SK-N-SH treated with all-trans-retinoic acid at 6 μM for 48 hours (cell line): ENCODE measurements around the gene PPP1R26.
"Not testable (repeated sequence)": the region's sequence is repeated elsewhere in the genome, so short reads cannot be mapped to it uniquely, and the experiment has no call there.

Experiments
- ATAC-seq: fragments of 200-7000 bp; cut with Tn5 transposase; 3 replicates; pipeline ENCODE4 v1.9.1; 2020; ENCODE audit warnings: mild to moderate bottlenecking, moderate library complexity
- ARNTL ChIP-seq: fragments of 450-650 bp; formaldehyde crosslinking; IDR thresholded peaks from 2 replicates; pipeline ENCODE4 v1.5.0; 2020; ENCODE audit warnings: low read depth, mild to moderate bottlenecking, moderate library complexity, borderline replicate concordance
- BACH2 ChIP-seq: fragments of 250-450 bp; sonication (Bioruptor Pico); IDR thresholded peaks from 2 replicates; pipeline ENCODE4 v1.9.0; 2021; ENCODE audit warnings: mild to moderate bottlenecking, borderline replicate concordance
- CSDC2 ChIP-seq: fragments of 250-450 bp; sonication (Bioruptor Pico); IDR thresholded peaks from 2 replicates; pipeline ENCODE4 v1.5.0; 2020; ENCODE audit warnings: mild to moderate bottlenecking, moderate library complexity
- PPARA ChIP-seq: fragments of 250-450 bp; sonication (Bioruptor Pico); IDR thresholded peaks from 2 replicates; pipeline ENCODE4 v1.5.0; 2020; ENCODE audit warnings: mild to moderate bottlenecking, borderline replicate concordance
- TOX ChIP-seq: fragments of 250-450 bp; sonication (Bioruptor Pico); IDR thresholded peaks from 2 replicates; pipeline ENCODE4 v1.8.0; 2021; ENCODE audit warnings: mild to moderate bottlenecking, moderate library complexity, borderline replicate concordance
- ZC3H10 ChIP-seq: fragments of 250-450 bp; sonication (Bioruptor Pico); IDR thresholded peaks from 2 replicates; pipeline ENCODE4 v1.5.1; 2021; ENCODE audit warnings: mild to moderate bottlenecking, moderate library complexity
- ZFP3 ChIP-seq: fragments of 250-450 bp; sonication (Bioruptor Pico); IDR thresholded peaks from 2 replicates; pipeline ENCODE4 v1.5.0; 2020; ENCODE audit warnings: mild to moderate bottlenecking, moderate library complexity
- ZFP30 ChIP-seq: fragments of 450-650 bp; formaldehyde crosslinking; IDR thresholded peaks from 2 replicates; pipeline ENCODE4 v1.5.0; 2022; ENCODE audit warnings: mild to moderate bottlenecking, moderate library complexity
- ZNF565 ChIP-seq: fragments of 450-650 bp; formaldehyde crosslinking; conservative IDR thresholded peaks from 2 replicates; pipeline ENCODE4 v1.5.0; 2020; ENCODE audit warnings: low read depth, mild to moderate bottlenecking, moderate library complexity
- TF ChIP-seq, protein P1 (sequence below): fragments of 250-450 bp; sonication (Bioruptor Pico); IDR thresholded peaks from 2 replicates; pipeline ENCODE4 v1.5.1; 2021; ENCODE audit warnings: mild to moderate bottlenecking, moderate library complexity
- TF ChIP-seq, protein P2 (sequence below): fragments of 250-450 bp; sonication (Bioruptor Pico); IDR thresholded peaks from 2 replicates; pipeline ENCODE4 v1.8.0; 2021; ENCODE audit warnings: low read depth, mild to moderate bottlenecking, moderate library complexity, borderline replicate concordance
- TF ChIP-seq, protein P3 (sequence below): fragments of 250-450 bp; sonication (Bioruptor Pico); IDR thresholded peaks from 2 replicates; pipeline ENCODE4 v1.5.0; 2020; ENCODE audit warnings: mild to moderate bottlenecking, moderate library complexity
- TF ChIP-seq, protein P4 (sequence below): fragments of 250-450 bp; sonication (Bioruptor Pico); IDR thresholded peaks from 2 replicates; pipeline ENCODE4 v1.5.1; 2020; ENCODE audit warnings: low read depth, mild to moderate bottlenecking, moderate library complexity

Gene PPP1R26, protein sequence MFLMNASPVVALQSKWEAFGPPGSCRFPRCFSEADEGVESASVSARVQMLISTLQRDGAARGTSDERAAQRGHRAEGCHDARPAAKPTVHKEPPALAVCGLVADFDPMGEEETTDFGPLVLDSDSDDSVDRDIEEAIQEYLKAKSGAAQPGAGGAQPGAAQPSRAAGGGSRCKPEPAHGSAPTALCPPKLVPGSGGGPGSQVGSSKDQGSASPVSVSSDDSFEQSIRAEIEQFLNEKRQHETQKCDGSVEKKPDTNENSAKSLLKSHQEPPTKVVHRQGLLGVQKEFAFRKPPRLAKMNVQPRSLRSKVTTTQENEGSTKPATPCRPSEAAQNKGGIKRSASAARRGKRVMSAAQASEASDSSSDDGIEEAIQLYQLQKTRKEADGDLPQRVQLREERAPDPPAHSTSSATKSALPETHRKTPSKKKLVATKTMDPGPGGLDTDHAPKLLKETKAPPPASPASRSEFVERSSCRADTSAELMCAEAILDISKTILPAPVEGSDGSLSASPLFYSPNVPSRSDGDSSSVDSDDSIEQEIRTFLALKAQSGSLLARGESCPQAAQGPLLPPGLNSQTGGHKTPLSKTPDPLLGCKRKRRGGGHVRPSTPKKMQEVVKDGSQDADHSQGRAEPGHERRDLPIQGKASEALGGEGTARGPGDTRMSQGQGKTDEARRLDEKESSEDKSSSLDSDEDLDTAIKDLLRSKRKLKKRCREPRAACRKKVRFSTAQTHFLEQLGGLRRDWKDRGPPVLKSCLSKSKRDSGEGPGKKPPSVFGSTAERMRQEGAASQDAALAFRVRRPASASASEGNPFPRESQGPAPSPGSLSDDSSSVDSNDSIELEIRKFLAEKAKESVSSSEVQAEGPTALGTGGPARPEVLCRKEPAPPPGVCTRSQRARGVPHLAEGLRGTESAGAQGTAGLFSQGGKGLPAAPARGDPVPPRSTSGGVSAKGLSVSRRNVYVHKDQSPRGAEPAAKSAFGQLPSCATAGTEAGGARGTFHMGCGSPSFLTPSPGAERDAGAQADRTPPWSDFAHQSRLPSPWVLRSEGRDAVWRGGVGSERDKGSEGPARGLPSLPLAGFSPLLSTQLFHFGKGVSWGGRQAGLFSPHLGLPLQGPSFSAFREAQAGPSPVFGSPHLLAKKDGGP (N-terminal part only)

DNA sequence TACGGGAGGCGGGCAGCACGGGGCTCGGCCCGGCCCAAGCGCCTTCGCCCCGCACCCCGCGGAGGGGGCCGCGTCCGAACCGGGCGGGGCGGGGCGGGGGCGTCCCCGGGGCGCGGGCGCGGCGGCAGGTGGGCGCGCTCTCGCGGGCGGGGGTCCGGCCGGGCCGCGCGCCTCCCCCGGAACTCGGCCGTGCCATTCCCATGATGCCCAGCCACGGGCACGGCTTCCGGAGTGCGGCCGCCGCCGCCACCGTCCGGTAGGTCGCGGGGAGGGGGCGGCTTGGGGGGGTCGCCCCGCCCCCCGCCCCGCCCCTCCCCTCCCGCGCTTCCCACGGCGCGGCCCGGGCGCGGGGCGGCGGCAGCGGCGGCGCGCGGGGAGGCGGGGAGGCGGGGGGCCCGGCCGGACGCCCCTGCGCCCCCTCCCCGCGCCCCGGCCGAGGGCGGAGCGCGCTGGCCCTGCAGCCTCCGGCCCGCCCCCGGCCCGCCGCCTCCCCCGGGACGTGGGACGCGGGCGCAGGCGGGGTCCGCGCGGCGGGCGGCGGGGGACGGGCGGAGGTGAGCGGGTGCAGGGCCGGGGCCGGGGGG is at the start of gene PPP1R26:
Gene PPP1R26, plus strand, starts transcription at position 314 of the 584 bp plus-strand sequence. CDS start 4,729 bp downstream, outside the sequence.
- TF ChIP-seq BACH2 (CRISPR knock-in tag): no peak
- no peak for TF ChIP-seq TOX (CRISPR knock-in tag)
- TF ChIP-seq, protein P1, sequence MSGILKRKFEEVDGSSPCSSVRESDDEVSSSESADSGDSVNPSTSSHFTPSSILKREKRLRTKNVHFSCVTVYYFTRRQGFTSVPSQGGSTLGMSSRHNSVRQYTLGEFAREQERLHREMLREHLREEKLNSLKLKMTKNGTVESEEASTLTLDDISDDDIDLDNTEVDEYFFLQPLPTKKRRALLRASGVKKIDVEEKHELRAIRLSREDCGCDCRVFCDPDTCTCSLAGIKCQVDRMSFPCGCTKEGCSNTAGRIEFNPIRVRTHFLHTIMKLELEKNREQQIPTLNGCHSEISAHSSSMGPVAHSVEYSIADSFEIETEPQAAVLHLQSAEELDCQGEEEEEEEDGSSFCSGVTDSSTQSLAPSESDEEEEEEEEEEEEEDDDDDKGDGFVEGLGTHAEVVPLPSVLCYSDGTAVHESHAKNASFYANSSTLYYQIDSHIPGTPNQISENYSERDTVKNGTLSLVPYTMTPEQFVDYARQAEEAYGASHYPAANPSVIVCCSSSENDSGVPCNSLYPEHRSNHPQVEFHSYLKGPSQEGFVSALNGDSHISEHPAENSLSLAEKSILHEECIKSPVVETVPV: no peak
- no peak for TF ChIP-seq ZFP3 (CRISPR knock-in tag)
- ATAC-seq: no peak

DNA sequence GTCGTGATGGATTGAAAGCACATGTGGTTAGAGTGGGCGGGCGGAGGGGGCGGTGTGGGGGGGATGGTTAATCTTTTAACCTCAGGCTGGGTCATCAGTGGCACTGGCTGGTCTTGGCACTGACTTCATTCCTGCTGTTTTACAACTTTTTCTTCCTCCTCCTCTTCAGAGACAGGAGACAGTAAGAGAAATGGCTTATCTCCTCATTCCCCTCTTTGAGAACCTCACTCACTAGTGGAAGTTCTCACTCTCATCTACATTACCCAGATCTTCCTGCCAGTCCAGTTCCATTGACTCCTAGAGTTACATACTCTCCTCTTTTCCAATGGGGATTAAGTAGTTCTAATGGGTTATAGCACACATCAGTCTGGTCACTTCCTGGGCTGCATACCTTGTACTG is 42.3 kb upstream of the PPP1R26 start:
- TF ChIP-seq, protein P2, sequence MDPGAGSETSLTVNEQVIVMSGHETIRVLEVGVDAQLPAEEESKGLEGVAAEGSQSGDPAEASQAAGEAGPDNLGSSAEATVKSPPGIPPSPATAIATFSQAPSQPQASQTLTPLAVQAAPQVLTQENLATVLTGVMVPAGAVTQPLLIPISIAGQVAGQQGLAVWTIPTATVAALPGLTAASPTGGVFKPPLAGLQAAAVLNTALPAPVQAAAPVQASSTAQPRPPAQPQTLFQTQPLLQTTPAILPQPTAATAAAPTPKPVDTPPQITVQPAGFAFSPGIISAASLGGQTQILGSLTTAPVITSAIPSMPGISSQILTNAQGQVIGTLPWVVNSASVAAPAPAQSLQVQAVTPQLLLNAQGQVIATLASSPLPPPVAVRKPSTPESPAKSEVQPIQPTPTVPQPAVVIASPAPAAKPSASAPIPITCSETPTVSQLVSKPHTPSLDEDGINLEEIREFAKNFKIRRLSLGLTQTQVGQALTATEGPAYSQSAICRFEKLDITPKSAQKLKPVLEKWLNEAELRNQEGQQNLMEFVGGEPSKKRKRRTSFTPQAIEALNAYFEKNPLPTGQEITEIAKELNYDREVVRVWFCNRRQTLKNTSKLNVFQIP (CRISPR knock-in tag): no peak
- TF ChIP-seq ZC3H10 (CRISPR knock-in tag) (no peak), ZNF565 (CRISPR knock-in tag) (no peak), ARNTL (CRISPR knock-in tag) (no peak), PPARA (CRISPR knock-in tag) (no peak), CSDC2 (CRISPR knock-in tag) (no peak), ZFP30 (CRISPR knock-in tag) (no peak)
- TF ChIP-seq, protein P3, sequence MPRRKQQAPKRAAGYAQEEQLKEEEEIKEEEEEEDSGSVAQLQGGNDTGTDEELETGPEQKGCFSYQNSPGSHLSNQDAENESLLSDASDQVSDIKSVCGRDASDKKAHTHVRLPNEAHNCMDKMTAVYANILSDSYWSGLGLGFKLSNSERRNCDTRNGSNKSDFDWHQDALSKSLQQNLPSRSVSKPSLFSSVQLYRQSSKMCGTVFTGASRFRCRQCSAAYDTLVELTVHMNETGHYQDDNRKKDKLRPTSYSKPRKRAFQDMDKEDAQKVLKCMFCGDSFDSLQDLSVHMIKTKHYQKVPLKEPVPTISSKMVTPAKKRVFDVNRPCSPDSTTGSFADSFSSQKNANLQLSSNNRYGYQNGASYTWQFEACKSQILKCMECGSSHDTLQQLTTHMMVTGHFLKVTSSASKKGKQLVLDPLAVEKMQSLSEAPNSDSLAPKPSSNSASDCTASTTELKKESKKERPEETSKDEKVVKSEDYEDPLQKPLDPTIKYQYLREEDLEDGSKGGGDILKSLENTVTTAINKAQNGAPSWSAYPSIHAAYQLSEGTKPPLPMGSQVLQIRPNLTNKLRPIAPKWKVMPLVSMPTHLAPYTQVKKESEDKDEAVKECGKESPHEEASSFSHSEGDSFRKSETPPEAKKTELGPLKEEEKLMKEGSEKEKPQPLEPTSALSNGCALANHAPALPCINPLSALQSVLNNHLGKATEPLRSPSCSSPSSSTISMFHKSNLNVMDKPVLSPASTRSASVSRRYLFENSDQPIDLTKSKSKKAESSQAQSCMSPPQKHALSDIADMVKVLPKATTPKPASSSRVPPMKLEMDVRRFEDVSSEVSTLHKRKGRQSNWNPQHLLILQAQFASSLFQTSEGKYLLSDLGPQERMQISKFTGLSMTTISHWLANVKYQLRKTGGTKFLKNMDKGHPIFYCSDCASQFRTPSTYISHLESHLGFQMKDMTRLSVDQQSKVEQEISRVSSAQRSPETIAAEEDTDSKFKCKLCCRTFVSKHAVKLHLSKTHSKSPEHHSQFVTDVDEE (CRISPR knock-in tag): no peak
- TF ChIP-seq, protein P4, sequence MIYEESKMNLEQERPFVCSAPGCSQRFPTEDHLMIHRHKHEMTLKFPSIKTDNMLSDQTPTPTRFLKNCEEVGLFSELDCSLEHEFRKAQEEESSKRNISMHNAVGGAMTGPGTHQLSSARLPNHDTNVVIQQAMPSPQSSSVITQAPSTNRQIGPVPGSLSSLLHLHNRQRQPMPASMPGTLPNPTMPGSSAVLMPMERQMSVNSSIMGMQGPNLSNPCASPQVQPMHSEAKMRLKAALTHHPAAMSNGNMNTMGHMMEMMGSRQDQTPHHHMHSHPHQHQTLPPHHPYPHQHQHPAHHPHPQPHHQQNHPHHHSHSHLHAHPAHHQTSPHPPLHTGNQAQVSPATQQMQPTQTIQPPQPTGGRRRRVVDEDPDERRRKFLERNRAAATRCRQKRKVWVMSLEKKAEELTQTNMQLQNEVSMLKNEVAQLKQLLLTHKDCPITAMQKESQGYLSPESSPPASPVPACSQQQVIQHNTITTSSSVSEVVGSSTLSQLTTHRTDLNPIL: no peak
- no peak for ATAC-seq

DNA sequence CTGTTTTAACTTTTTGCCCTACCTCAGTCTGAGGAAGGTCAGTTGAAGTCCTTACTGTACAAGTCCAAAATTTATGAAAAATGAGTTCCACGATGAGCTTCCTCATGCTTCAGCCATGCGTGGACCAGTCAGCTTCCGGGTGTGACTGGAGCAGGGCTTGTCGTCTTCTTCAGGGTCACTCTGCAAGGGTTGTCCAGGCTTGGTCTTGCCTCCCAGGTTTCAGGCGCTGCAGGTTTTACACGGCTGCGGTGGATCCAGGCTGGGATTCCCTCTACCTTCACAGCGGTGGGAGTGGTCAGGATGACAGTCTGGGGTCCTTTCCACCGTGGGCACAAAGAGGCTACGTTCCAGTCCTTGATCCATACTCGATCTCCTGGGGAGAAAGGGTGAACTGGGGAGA is 41.9 kb upstream of the PPP1R26 start:
- not testable (repeated sequence) for ATAC-seq

DNA sequence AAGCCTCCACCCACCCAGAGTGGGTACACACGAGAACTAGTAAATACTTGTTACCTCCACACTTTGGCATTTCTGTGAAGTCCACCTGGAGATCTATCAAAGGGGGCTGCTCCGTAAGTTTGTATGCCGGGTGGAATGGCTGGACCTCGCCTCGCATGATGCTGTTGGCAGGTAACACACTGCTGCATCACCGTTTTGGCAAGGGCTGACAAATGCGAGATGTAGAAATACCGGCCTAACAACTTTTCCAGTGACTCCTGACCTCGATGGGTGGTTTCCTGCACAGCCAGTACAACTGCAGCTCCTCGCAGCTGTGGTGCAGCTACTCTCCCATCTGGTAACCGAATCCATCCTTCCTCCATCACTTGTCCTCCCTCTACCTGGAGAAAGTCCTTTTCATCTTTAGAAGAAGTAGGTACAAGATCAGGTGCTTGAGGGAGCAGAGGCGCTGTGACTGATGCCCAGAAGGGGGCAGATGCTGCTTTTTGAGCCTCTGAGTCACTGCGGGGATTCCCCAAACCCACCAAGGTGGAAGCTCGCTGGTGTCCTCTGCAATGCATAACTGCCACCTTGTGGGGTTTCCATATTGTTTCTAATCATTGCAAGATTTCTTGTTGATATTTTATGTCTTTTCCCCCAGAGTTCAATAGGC is 40.9 kb upstream of the PPP1R26 start:
- ATAC-seq: not testable (repeated sequence)

DNA sequence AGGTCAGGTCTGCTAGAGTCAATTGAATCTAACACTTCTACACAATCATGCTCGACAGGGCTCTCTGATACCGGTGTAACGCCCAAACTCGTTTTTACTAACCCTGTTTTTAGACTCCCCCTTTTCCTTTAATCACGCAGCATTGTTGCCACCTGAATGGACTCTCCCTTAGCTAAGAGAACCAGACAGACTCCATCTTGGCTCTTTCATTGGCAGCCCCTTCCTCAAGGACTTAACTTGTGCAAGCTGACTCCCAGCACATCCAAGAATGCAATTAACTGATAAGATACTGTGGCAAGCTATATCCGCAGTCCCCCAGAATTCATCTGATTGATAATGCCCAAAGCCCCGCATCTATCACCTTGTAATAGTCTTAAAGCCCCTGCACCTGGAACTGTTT is 40.1 kb upstream of the PPP1R26 start:
- not testable (repeated sequence) for ATAC-seq
